ENCODE data around the gene SULF2.

DNA sequence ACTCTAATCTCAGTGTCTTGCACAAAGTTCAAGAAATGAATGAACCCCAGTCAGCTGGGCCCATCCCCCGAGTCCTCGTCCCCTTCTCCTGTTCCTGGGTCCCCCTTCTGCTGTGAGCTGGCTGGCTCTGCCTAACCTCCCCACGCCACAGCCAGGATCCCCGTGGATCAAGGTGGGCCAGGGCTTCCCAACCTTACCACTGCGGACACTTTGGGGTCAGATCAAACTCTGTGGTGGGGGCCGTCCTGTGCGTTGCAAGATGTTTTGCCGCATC is 116.2 kb downstream of the SULF2 start:
- no peak for TF ChIP-seq NFE2L2 (IDR thresholded peaks at IDR 0.05; ENCODE audit: low read depth, low read length)
- no peak for TF ChIP-seq SMC3 (IDR thresholded peaks at IDR 0.05; ENCODE audit: low read depth, low read length)
- TF ChIP-seq, protein P1, sequence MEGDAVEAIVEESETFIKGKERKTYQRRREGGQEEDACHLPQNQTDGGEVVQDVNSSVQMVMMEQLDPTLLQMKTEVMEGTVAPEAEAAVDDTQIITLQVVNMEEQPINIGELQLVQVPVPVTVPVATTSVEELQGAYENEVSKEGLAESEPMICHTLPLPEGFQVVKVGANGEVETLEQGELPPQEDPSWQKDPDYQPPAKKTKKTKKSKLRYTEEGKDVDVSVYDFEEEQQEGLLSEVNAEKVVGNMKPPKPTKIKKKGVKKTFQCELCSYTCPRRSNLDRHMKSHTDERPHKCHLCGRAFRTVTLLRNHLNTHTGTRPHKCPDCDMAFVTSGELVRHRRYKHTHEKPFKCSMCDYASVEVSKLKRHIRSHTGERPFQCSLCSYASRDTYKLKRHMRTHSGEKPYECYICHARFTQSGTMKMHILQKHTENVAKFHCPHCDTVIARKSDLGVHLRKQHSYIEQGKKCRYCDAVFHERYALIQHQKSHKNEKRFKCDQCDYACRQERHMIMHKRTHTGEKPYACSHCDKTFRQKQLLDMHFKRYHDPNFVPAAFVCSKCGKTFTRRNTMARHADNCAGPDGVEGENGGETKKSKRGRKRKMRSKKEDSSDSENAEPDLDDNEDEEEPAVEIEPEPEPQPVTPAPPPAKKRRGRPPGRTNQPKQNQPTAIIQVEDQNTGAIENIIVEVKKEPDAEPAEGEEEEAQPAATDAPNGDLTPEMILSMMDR (conservative IDR thresholded peaks at IDR 0.05; ENCODE audit: low read depth, low read length): no peak

Measured in IMR-90 (cell line).